ENCODE measurements around the gene SSR3. TPM values are rescaled to one million over a fixed set of nuclear protein-coding genes. Genes with fewer than 3 reads are reported as not detected.

The SSR3 gene
- total RNA-seq, 1 donor from 2014 or later: 562 TPM

DNA sequence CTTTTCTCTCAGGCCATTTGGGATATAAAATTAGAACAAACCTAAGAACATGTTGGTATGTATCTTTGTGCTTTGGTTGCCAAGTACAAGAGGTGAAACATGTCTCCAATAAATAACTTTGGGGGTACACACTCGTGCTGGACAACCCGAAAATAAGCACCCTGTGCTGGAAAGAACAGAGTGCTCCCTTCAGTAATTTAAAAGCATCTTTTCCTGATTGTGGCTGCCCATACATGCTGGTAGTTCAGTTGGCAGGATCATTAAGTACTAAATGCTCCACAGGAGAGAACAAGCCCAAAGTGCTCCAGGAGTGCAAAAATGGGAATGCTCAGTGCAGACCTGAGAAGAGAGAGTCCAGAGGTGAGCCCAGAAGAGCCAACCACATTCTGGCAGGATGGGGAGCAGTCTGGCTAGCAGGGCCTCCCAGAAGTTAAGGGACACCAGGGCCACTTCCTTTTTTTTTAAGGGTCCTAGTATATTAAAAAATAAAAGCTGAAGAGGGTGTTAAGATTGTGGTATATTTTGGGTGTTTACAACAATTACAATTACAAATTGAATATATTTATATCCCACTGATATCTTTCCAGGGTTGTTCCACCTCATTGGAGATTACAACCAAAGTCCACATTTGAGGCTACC, 48.6 kb upstream of the SSR3 start:
- no peaks in the 10 kb centered on the region for H3K27me3 ChIP-seq (ENCODE audit: insufficient read depth, low read length)
- TF ChIP-seq EZH2 (IDR thresholded peaks at IDR 0.05; ENCODE audit: insufficient read depth, low read length): no peak
- TF ChIP-seq, protein P1, sequence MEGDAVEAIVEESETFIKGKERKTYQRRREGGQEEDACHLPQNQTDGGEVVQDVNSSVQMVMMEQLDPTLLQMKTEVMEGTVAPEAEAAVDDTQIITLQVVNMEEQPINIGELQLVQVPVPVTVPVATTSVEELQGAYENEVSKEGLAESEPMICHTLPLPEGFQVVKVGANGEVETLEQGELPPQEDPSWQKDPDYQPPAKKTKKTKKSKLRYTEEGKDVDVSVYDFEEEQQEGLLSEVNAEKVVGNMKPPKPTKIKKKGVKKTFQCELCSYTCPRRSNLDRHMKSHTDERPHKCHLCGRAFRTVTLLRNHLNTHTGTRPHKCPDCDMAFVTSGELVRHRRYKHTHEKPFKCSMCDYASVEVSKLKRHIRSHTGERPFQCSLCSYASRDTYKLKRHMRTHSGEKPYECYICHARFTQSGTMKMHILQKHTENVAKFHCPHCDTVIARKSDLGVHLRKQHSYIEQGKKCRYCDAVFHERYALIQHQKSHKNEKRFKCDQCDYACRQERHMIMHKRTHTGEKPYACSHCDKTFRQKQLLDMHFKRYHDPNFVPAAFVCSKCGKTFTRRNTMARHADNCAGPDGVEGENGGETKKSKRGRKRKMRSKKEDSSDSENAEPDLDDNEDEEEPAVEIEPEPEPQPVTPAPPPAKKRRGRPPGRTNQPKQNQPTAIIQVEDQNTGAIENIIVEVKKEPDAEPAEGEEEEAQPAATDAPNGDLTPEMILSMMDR (IDR thresholded peaks at IDR 0.05; ENCODE audit: insufficient read depth, low read depth, low read length): no peak
- no peak overlapping the region for H2AFZ ChIP-seq (ENCODE audit: low read depth, low read length)
- DNase-seq (ENCODE audit: low read depth) (no peak), FAIRE-seq (no peak)
- H4K20me1 ChIP-seq (ENCODE audit: insufficient read depth, low read length): no peaks in the 10 kb centered on the region
- no peaks in the 10 kb centered on the region for H3K36me3 ChIP-seq (ENCODE audit: insufficient read depth, low read length)
- H3K4me1 Mint-ChIP-seq (ENCODE audit: low read depth, unreplicated experiment): peaks cover 23% of the 10 kb centered on the region
- no peaks in the 10 kb centered on the region for H3K27me3 Mint-ChIP-seq (ENCODE audit: low read depth, unreplicated experiment)
- peaks cover 13% of the 10 kb centered on the region for H3K4me1 ChIP-seq (ENCODE audit: insufficient read depth, low read length)
- H3K4me3 ChIP-seq (ENCODE audit: insufficient read depth, low read depth, low read length): no peak overlapping the region
- H3K36me3 Mint-ChIP-seq (ENCODE audit: low read depth, unreplicated experiment): no peaks in the 10 kb centered on the region
- H3K9me3 ChIP-seq (ENCODE audit: insufficient read depth, low read depth, low read length): no peaks in the 10 kb centered on the region
- H3K9me3 Mint-ChIP-seq (ENCODE audit: unreplicated experiment): no peaks in the 10 kb centered on the region
- H3K79me2 ChIP-seq (ENCODE audit: insufficient read depth, low read length): no peaks in the 10 kb centered on the region
- H3K4me3 Mint-ChIP-seq (ENCODE audit: unreplicated experiment): no peak overlapping the region
- H3K4me2 ChIP-seq (ENCODE audit: low read length): no peak overlapping the region
- no peak overlapping the region for H3K27ac Mint-ChIP-seq (ENCODE audit: unreplicated experiment)
- no peak overlapping the region for H3K27ac ChIP-seq (ENCODE audit: low read depth, low read length)
- H3K9ac ChIP-seq (ENCODE audit: low read length): no peak overlapping the region

DNA sequence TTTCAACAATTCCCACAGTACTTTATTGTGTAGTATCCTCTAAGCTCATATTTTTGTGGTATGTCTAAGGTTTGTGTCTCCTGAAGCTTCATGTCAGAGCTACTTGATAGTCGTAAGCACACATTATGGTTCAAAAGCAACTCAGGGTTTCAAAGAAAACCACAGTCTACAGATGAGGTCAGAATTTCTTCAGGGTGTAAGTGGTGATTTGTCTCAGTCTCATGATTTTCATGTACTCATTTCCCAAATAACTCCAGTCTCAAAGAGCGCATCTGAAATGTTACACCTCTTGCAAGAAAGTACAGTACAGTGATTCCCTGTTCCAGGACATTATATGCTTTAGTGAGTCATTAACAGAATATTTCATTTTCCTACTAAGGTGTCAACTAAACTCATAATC, 47.5 kb upstream of the SSR3 start:
- Histone ChIP-seq H3K4me3 (ENCODE audit: insufficient read depth, low read depth, low read length) (no peak overlapping the region), H3K27me3 (ENCODE audit: insufficient read depth, low read length) (no peaks in the 10 kb centered on the region), H3K27ac (ENCODE audit: low read depth, low read length) (no peak overlapping the region), H4K20me1 (ENCODE audit: insufficient read depth, low read length) (no peaks in the 10 kb centered on the region), H3K4me2 (ENCODE audit: low read length) (no peak overlapping the region), H2AFZ (ENCODE audit: low read depth, low read length) (no peak overlapping the region), H3K79me2 (ENCODE audit: insufficient read depth, low read length) (no peaks in the 10 kb centered on the region), H3K9me3 (ENCODE audit: insufficient read depth, low read depth, low read length) (no peaks in the 10 kb centered on the region), H3K9ac (ENCODE audit: low read length) (no peak overlapping the region), H3K4me1 (ENCODE audit: insufficient read depth, low read length) (peaks cover 13% of the 10 kb centered on the region), H3K36me3 (ENCODE audit: insufficient read depth, low read length) (no peaks in the 10 kb centered on the region)
- Mint-ChIP-seq H3K4me1 (ENCODE audit: low read depth, unreplicated experiment) (peaks cover 23% of the 10 kb centered on the region), H3K4me3 (ENCODE audit: unreplicated experiment) (no peak overlapping the region), H3K9me3 (ENCODE audit: unreplicated experiment) (no peaks in the 10 kb centered on the region), H3K27ac (ENCODE audit: unreplicated experiment) (peak overlapping the region; percentile 6), H3K27me3 (ENCODE audit: low read depth, unreplicated experiment) (no peaks in the 10 kb centered on the region), H3K36me3 (ENCODE audit: low read depth, unreplicated experiment) (no peaks in the 10 kb centered on the region)
- TF ChIP-seq, protein P1 (IDR thresholded peaks at IDR 0.05; ENCODE audit: insufficient read depth, low read depth, low read length): no peak
- TF ChIP-seq EZH2 (IDR thresholded peaks at IDR 0.05; ENCODE audit: insufficient read depth, low read length): no peak
- peak; percentile 79 for DNase-seq (ENCODE audit: low read depth)
- no peak for FAIRE-seq

DNA sequence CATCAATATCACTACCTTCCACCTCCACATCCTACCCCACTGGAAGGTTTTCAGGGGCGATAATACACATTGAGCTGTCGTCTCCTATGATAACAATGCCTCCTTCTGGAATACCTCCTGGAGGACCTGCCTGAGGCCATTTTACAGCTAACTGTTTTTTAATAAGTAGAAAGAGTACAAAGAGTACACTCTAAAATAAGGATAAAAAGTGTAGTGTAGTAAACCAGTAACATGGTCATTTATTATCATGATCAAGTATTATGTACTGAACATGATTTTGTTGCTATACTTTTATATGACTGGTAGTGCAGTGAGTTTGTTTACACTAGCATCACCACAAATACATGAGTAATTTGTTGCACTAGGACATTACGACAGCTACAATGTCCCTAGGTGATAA, 46.6 kb upstream of the SSR3 start:
- H3K27me3 Mint-ChIP-seq (ENCODE audit: low read depth, unreplicated experiment): no peaks in the 10 kb centered on the region
- H3K4me1 Mint-ChIP-seq (ENCODE audit: low read depth, unreplicated experiment): peaks cover 21% of the 10 kb centered on the region
- Histone ChIP-seq H2AFZ (ENCODE audit: low read depth, low read length) (no peak overlapping the region), H3K9me3 (ENCODE audit: insufficient read depth, low read depth, low read length) (no peaks in the 10 kb centered on the region), H3K4me3 (ENCODE audit: insufficient read depth, low read depth, low read length) (no peak overlapping the region), H3K27me3 (ENCODE audit: insufficient read depth, low read length) (no peaks in the 10 kb centered on the region), H3K27ac (ENCODE audit: low read depth, low read length) (no peak overlapping the region), H3K79me2 (ENCODE audit: insufficient read depth, low read length) (no peaks in the 10 kb centered on the region), H4K20me1 (ENCODE audit: insufficient read depth, low read length) (no peaks in the 10 kb centered on the region), H3K9ac (ENCODE audit: low read length) (no peak overlapping the region), H3K36me3 (ENCODE audit: insufficient read depth, low read length) (no peaks in the 10 kb centered on the region), H3K4me2 (ENCODE audit: low read length) (no peak overlapping the region), H3K4me1 (ENCODE audit: insufficient read depth, low read length) (peaks cover 13% of the 10 kb centered on the region)
- FAIRE-seq: no peak
- TF ChIP-seq, protein P1 (IDR thresholded peaks at IDR 0.05; ENCODE audit: insufficient read depth, low read depth, low read length): no peak
- TF ChIP-seq EZH2 (IDR thresholded peaks at IDR 0.05; ENCODE audit: insufficient read depth, low read length): no peak
- DNase-seq (ENCODE audit: low read depth): no peak
- H3K4me3 Mint-ChIP-seq (ENCODE audit: unreplicated experiment): no peak overlapping the region
- no peaks in the 10 kb centered on the region for H3K9me3 Mint-ChIP-seq (ENCODE audit: unreplicated experiment)
- H3K27ac Mint-ChIP-seq (ENCODE audit: unreplicated experiment): no peak overlapping the region
- H3K36me3 Mint-ChIP-seq (ENCODE audit: low read depth, unreplicated experiment): no peaks in the 10 kb centered on the region

All from astrocyte (in vitro differentiated cells and primary cell).